Sigmoid colon (tissue), 4 donors: Measurements from ENCODE around the gene CHRM5.

Experiments used
- POLR2A ChIP-seq, 2 donors: fragments of 450-650 bp; IDR thresholded peaks; one replicate each; pipeline ENCODE4 v1.6.1; 2016; ENCODE audit warnings: antibody characterized with exemption in 2 of 2, mild to moderate bottlenecking in 2 of 2, moderate library complexity in 2 of 2
- POLR2AphosphoS5 ChIP-seq, 4 donors: sonication (generic); formaldehyde crosslinking; IDR thresholded peaks; one replicate each; pipeline ENCODE4 v1.6.1; 2017; ENCODE audit warnings: antibody characterized with exemption in 4 of 4
- TF ChIP-seq, protein P1 (sequence below), 4 experiments: fragments of 450-650 bp in 3 of 4; fragments of 200-600 bp in 1 of 4; IDR thresholded peaks; one replicate each; pipeline ENCODE4 v1.5.1; 2016 to 2019; ENCODE audit warnings: antibody characterized with exemption in 4 of 4, mild to moderate bottlenecking in 3 of 4, moderate library complexity in 2 of 4

DNA sequence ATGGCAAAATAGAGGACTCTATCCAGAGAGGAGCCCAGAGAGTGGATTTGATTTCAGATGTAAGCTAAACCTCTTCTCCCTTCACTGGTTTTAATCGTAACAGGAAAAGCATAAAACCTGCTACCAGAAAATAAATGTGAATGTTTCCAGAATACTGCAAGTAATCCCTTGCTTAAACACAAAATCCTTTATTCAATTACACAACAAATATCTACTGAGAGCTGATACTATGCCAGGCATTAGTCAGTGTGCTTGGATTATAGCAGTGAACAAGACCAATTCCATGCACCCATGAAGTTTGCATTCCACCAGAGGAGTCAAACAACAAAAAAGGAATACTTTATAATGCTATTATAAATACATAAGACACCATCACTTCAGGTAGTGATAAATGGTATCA lies 55.6 kb downstream of the CHRM5 start:
- TF ChIP-seq POLR2AphosphoS5 (IDR thresholded peaks at IDR 0.05): no peak
- no peak for TF ChIP-seq POLR2A (IDR thresholded peaks at IDR 0.05)
- TF ChIP-seq, protein P1, sequence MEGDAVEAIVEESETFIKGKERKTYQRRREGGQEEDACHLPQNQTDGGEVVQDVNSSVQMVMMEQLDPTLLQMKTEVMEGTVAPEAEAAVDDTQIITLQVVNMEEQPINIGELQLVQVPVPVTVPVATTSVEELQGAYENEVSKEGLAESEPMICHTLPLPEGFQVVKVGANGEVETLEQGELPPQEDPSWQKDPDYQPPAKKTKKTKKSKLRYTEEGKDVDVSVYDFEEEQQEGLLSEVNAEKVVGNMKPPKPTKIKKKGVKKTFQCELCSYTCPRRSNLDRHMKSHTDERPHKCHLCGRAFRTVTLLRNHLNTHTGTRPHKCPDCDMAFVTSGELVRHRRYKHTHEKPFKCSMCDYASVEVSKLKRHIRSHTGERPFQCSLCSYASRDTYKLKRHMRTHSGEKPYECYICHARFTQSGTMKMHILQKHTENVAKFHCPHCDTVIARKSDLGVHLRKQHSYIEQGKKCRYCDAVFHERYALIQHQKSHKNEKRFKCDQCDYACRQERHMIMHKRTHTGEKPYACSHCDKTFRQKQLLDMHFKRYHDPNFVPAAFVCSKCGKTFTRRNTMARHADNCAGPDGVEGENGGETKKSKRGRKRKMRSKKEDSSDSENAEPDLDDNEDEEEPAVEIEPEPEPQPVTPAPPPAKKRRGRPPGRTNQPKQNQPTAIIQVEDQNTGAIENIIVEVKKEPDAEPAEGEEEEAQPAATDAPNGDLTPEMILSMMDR (IDR thresholded peaks at IDR 0.05): no peak
